HepG2 (cell line): ENCODE measurements around the gene CCDC148. TPM values are rescaled to one million over a fixed set of nuclear protein-coding genes. Genes with fewer than 3 reads are reported as not detected.

Experiments used
- ELF1 ChIP-seq: sonication (generic); formaldehyde crosslinking; IDR thresholded peaks from 2 replicates; pipeline ENCODE4 v1.4.0; 2020; ENCODE audit warnings: missing genetic modification reagents
- HCFC1 ChIP-seq: fragments of 150-350 bp; IDR thresholded peaks from 2 replicates; pipeline ENCODE4 v1.6.1; 2014; ENCODE audit warnings: low read depth, low read length
- HDAC1 ChIP-seq: sonication (generic); formaldehyde crosslinking; IDR thresholded peaks from 2 replicates; pipeline ENCODE4 v1.5.1; 2020; ENCODE audit warnings: mild to moderate bottlenecking, missing genetic modification reagents
- HOMEZ ChIP-seq: IDR thresholded peaks from 2 replicates; pipeline ENCODE4 v1.6.1; 2016; ENCODE audit warnings: low read depth
- HOXA3 ChIP-seq: sonication (generic); formaldehyde crosslinking; IDR thresholded peaks from 2 replicates; pipeline ENCODE4 v1.5.0; 2020; ENCODE audit warnings: missing genetic modification reagents
- HOXA9 ChIP-seq: sonication (generic); formaldehyde crosslinking; IDR thresholded peaks from 2 replicates; pipeline ENCODE4 v1.8.1; 2022; ENCODE audit warnings: missing genetic modification reagents, mild to moderate bottlenecking, moderate library complexity, borderline replicate concordance
- MIXL1 ChIP-seq: IDR thresholded peaks from 2 replicates; pipeline ENCODE4 v1.6.1; 2016
- MTF2 ChIP-seq: sonication (generic); formaldehyde crosslinking; IDR thresholded peaks from 2 replicates; pipeline ENCODE4 v1.5.0; 2020; ENCODE audit warnings: missing genetic modification reagents, borderline replicate concordance
- NR2F6 ChIP-seq, 2 experiments: IDR thresholded peaks; 2 replicates each; pipeline ENCODE4 v1.6.1; 2016; ENCODE audit warnings: antibody characterized with exemption in 1 of 2, mild to moderate bottlenecking in 1 of 2
- NR3C1 ChIP-seq: sonication (generic); formaldehyde crosslinking; IDR thresholded peaks from 2 replicates; pipeline ENCODE4 v1.4.0; 2020; ENCODE audit warnings: missing genetic modification reagents
- PHB2 ChIP-seq: fragments of 450-650 bp; IDR thresholded peaks from 2 replicates; pipeline ENCODE4 v1.6.1; 2018; ENCODE audit not compliant: partially characterized antibody
- PLSCR1 ChIP-seq: sonication (generic); formaldehyde crosslinking; IDR thresholded peaks from 2 replicates; pipeline ENCODE4 v1.5.0; 2020; ENCODE audit warnings: missing genetic modification reagents, mild to moderate bottlenecking, borderline replicate concordance
- PRDM4 ChIP-seq: sonication (generic); formaldehyde crosslinking; IDR thresholded peaks from 2 replicates; pipeline ENCODE4 v1.9.0; 2021; ENCODE audit warnings: missing genetic modification reagents, borderline replicate concordance
- RAD51 ChIP-seq: fragments of 450-650 bp; IDR thresholded peaks from 2 replicates; pipeline ENCODE4 v1.6.1; 2016; ENCODE audit warnings: borderline replicate concordance
- RBM22 ChIP-seq: fragments of 200-400 bp; formaldehyde crosslinking; optimal IDR thresholded peaks from 2 replicates; pipeline ENCODE3; 2017; ENCODE audit warnings: mild to moderate bottlenecking, low read length, moderate library complexity
- RNF2 ChIP-seq: fragments of 450-650 bp; conservative IDR thresholded peaks from 2 replicates; pipeline ENCODE4 v1.6.1; 2016; ENCODE audit warnings: low read depth
- SMC3 ChIP-seq: IDR thresholded peaks from 2 replicates; pipeline ENCODE4 v1.6.1; 2011; ENCODE audit warnings: low read length, improper control_type of control experiment
- SSRP1 ChIP-seq: IDR thresholded peaks from 2 replicates; pipeline ENCODE4 v1.6.1; 2016; ENCODE audit warnings: control low read depth
- TMF1 ChIP-seq: sonication (generic); formaldehyde crosslinking; IDR thresholded peaks from 2 replicates; pipeline ENCODE4 v1.8.1; 2022; ENCODE audit warnings: low read depth, missing genetic modification reagents
- TOPORS ChIP-seq: sonication (generic); formaldehyde crosslinking; IDR thresholded peaks from 2 replicates; pipeline ENCODE4 v1.8.0; 2023; ENCODE audit warnings: mild to moderate bottlenecking, missing genetic modification reagents
- ZFX ChIP-seq: sonication (generic); formaldehyde crosslinking; IDR thresholded peaks from 2 replicates; pipeline ENCODE4 v1.4.0; 2020; ENCODE audit warnings: mild to moderate bottlenecking, low read depth, missing genetic modification reagents, moderate library complexity
- ZNF282 ChIP-seq: fragments of 450-650 bp; IDR thresholded peaks from 2 replicates; pipeline ENCODE4 v1.6.1; 2018; ENCODE audit not compliant: partially characterized antibody
- ZNF326 ChIP-seq: sonication (generic); formaldehyde crosslinking; IDR thresholded peaks from 2 replicates; pipeline ENCODE4 v1.4.0; 2020; ENCODE audit warnings: missing genetic modification reagents, borderline replicate concordance
- ZNF367 ChIP-seq: sonication (generic); formaldehyde crosslinking; IDR thresholded peaks from 2 replicates; pipeline ENCODE4 v1.4.0; 2020; ENCODE audit warnings: missing genetic modification reagents, borderline replicate concordance
- ZNF431 ChIP-seq: sonication (generic); formaldehyde crosslinking; IDR thresholded peaks from 2 replicates; pipeline ENCODE4 v1.9.0; 2022; ENCODE audit warnings: missing genetic modification reagents, low read depth, mild to moderate bottlenecking, borderline replicate concordance
- ZNF562 ChIP-seq: sonication (generic); formaldehyde crosslinking; IDR thresholded peaks from 2 replicates; pipeline ENCODE4 v1.8.0; 2022; ENCODE audit warnings: missing genetic modification reagents, borderline replicate concordance
- ZNF775 ChIP-seq: sonication (generic); formaldehyde crosslinking; IDR thresholded peaks from 2 replicates; pipeline ENCODE4 v1.4.0; 2020; ENCODE audit warnings: missing genetic modification reagents, mild to moderate bottlenecking, moderate library complexity, borderline replicate concordance
- ZSCAN5A ChIP-seq: sonication (generic); formaldehyde crosslinking; IDR thresholded peaks from 2 replicates; pipeline ENCODE4 v1.8.0; 2022; ENCODE audit warnings: mild to moderate bottlenecking, missing genetic modification reagents, borderline replicate concordance
- polyA plus RNA-seq, 8 experiments: library from polyadenylated mRNA; depleted of rRNA in 3 of 8; stranded (reverse) in 7 of 8; unstranded in 1 of 8; fragments of >200 nt; fragmentation: Illumina TruSeq in 4 of 8; extraction: Trizol in 4 of 8; gene quantifications; 2 replicates each; pipeline versions ENCODE4 v1.2.1 to v1.2.3, GENCODE V29; 2011 to 2016; ENCODE audit warnings: low read depth in 4 of 8, missing spikeins in 1 of 8, mixed read lengths in 1 of 8; ENCODE audit not compliant: insufficient read depth in 1 of 8
- total RNA-seq, 5 experiments: library from RNA; depleted of rRNA; stranded (reverse); fragments of >200 nt; fragmentation: Illumina TruSeq; extraction: Trizol; gene quantifications; 2 replicates each; pipeline ENCODE4 v1.2.3, GENCODE V29; 2016; ENCODE audit warnings: low read depth in 1 of 5

CCDC148 gene
- total and polyA plus RNA-seq, 2 of the 13 experiments (the other 11 are each of a cell fraction or from before 2014, with no cell fraction given) = 0.30 to 0.49 TPM

GRCh38 chr2:158127380-158127804 is 329.2 kb downstream of the CCDC148 start (continued):
- TF ChIP-seq PRDM4 (CRISPR knock-in tag) (no peak), NR2F6 (IDR thresholded peaks at IDR 0.05) (peak; percentile 67), NR2F6 (CRISPR knock-in tag; IDR thresholded peaks at IDR 0.05) (peak; percentile 40; the same call in 1 of the 2 replicates), HOMEZ (peak; percentile 78; the same call in 1 of the 2 replicates), SSRP1 (CRISPR knock-in tag) (peak; percentile 41; the same call in 1 of the 2 replicates), ZNF431 (CRISPR knock-in tag) (no peak), RAD51 (no peak), ZNF775 (CRISPR knock-in tag) (no peak), ZNF326 (CRISPR knock-in tag) (no peak), ZSCAN5A (no peak), ZNF282 (no peak), MIXL1 (CRISPR knock-in tag) (no peak), PHB2 (no peak), NR3C1 (CRISPR knock-in tag) (no peak), ZFX (CRISPR knock-in tag) (no peak), ZNF562 (CRISPR knock-in tag) (no peak), HOXA3 (no peak), ZNF367 (CRISPR knock-in tag) (no peak), ELF1 (CRISPR knock-in tag) (no peak), HOXA9 (CRISPR knock-in tag) (no peak), TOPORS (no peak), RNF2 (no peak), PLSCR1 (CRISPR knock-in tag) (no peak), HDAC1 (CRISPR knock-in tag) (peak; percentile 67), SMC3 (no peak), MTF2 (CRISPR knock-in tag) (no peak), TMF1 (no peak), HCFC1 (no peak), RBM22 (no peak)
